Mononuclear cell (primary cell): Measurements from ENCODE around the gene RBM18. TPM values are rescaled to one million over a fixed set of nuclear protein-coding genes. Genes with fewer than 3 reads are reported as not detected.

Experiments
- H3K27me3 ChIP-seq: 2 replicates; pipeline ENCODE4 v1.6.0; 2011; ENCODE audit warnings: low read length, control low read depth; ENCODE audit not compliant: insufficient read depth
- H3K4me1 ChIP-seq: 2 replicates; pipeline ENCODE4 v1.5.1; 2011; ENCODE audit warnings: mild to moderate bottlenecking, low read length, control low read depth; ENCODE audit not compliant: insufficient read depth
- H3K4me3 ChIP-seq: 2 replicates; pipeline ENCODE4 v1.5.1; 2011; ENCODE audit warnings: mild to moderate bottlenecking, low read length, moderate library complexity
- H3K9me3 ChIP-seq: 2 replicates; pipeline ENCODE4 v1.5.1; 2011; ENCODE audit warnings: low read depth, mild to moderate bottlenecking, control low read depth, low read length
- total RNA-seq: library from RNA; depleted of rRNA; stranded (reverse); fragments of >200 nt; gene quantifications from one replicate; pipeline ENCODE4 v1.2.3, GENCODE V29; 2012

Gene RBM18
- total RNA-seq, 1 donor, result 23.2 TPM

DNA sequence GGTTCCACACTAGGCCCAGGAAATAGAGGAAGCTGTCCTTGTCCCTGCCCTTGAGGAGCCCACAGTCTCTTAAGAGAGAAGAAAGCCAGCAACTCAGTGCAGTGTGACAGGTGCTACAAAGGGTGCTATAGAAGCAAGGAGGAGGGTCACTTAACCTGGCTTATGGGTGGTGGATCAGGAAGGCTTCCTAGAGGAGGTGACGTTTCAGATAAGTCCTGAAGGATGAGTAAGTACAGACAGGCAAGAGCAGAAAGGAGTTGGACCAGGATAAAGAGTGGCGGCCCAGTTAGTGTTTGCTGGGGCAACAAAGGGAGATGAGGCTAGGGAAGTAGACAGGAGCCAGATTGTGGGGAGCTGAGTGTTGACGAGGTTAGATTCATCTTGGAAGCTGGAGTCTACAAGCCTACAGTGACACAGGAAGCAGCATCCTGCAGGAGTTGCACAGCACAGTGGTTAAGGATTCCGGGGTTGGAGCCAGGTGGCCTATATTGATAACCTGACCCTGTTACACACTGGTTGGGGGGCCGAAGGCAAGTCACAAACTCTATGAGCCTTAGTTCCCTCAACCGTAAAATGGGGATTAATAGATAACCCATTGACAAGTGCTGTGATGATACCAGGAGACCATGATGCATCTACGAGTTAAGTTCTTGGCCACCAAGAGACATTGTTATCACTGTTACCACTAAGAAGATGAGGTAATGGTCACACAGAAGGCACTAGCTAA, 30.5 kb downstream of the RBM18 start:
- peaks cover 27% of the 10 kb centered on the region for H3K27me3 ChIP-seq
- no peaks in the 10 kb centered on the region for H3K9me3 ChIP-seq
- H3K4me3 ChIP-seq, result no peak overlapping the region
- H3K4me1 ChIP-seq, result no peaks in the 10 kb centered on the region

DNA sequence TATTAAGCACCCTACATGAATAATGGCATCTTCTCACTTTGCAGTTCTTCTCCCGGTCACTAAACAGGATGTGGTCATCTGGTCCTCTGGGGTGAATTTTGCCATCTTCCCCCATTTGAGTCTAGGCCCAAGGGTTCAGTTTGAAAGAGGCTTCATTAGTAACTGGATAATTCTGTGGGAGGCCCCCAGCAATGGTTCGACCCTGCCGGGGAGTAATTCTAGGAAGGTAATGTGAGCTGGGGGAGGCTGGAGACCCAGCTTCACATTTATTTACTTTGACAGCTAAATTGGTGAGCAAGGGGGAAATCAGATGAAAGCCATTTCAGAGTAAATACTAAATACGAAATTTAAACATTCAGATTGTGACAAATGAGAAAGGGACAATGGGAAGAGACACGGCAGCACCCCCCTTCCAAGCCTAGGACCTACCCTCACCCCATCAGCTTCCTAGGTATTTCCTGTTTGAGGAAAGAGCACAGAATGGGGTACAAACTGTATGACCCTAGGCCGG, 31.8 kb downstream of the RBM18 start:
- no peaks in the 10 kb centered on the region for H3K9me3 ChIP-seq
- H3K4me1 ChIP-seq, result no peaks in the 10 kb centered on the region
- H3K27me3 ChIP-seq, result peaks cover 29% of the 10 kb centered on the region

DNA sequence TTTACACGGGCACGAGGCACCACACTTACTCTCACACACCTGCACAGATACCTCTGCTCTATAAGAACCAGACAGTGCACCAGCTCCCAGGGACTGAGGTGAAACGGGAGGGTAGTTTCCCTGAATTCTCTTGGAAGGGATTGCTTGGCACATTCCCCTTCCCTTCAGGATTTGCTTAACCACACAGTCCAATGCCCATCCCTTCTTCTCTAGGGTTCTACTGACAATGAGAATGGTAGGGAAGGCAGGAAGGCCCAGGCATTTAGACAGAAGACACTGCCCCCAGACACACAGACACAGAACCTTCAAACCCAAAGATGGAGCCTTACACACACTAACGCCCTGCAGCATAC, 35.2 kb downstream of the RBM18 start:
- Histone ChIP-seq H3K27me3 (peaks cover 36% of the 10 kb centered on the region), H3K4me3 (no peak overlapping the region), H3K4me1 (no peaks in the 10 kb centered on the region), H3K9me3 (no peaks in the 10 kb centered on the region)

More for the DNA sequence above, 31.8 kb downstream of the RBM18 start:
- no peak overlapping the region for H3K4me3 ChIP-seq

DNA sequence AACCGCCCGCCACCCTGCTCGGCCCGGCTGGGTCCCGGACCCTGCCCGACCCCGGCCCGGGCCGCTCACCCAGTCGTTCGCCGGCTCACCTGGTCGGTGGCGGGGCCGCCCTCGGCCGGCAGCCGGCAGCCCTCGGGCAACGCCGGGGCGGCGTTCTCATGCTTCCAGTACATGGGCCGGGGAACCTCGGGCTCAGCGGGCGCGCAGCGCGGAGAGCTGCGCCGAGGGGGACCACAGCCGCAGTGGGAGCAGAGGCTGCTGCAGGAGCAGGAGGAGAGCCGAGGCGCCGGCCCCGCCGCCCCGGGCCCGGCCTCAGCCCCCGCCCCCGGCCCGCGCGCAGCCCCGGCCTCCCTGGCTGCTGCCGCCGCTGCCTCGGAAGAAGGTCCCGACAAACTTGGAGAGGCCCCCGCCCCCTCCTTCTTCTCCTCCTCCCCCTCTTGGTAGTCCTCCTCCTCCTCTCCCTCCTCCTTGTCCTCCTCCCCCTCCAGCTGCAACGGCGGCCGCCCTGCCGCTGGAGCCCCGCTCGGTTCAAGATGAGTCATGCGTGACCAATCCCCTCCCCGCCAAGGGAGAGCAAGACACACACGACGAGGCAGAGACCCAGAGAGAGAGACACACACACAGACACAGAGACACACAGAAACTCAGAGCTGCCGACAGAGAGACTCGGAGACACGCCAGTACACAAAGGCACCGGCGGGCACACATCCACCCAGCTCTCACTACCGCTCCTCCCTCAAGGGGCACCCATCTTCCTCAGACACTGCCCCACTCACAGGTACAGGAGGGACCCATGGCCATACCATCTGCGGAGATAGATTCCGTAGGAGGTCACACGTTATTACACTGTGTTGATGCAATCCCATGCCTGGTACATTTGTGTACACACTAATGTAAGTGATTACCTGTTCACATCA, 35.8 kb downstream of the RBM18 start, which contains the start of gene LHX6:
LHX6 (minus strand) TSS at position 390 of the 917 bp plus-strand sequence; CDS start at position 173, 217 bp downstream.
- H3K27me3 ChIP-seq, result peaks cover 36% of the 10 kb centered on the region
- no peaks in the 10 kb centered on the region for H3K9me3 ChIP-seq
- H3K4me1 ChIP-seq, result no peaks in the 10 kb centered on the region
- H3K4me3 ChIP-seq, result no peak within 1 kb of the TSS

DNA sequence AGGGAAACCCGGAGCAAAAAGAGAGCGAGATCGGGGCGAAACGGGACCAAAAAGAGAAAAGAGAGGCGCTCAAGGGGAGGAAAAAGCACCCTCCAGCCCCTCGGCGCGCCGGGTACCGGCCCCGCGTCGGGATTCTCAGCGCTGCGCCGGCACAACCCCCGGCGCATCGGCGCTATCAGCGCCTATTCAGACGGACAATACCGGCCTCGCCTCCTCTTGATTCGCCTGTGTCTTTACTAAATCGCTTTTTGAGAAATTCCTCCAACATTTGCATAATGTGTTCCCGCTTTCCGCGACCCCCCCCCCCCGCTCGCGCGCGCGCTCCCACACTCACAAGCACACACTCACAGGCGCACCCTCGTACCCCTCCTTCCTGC, 36.5 kb downstream of the RBM18 start:
- H3K4me1 ChIP-seq, result no peaks in the 10 kb centered on the region
- no peak overlapping the region for H3K4me3 ChIP-seq
- H3K9me3 ChIP-seq, result no peaks in the 10 kb centered on the region
- peaks cover 36% of the 10 kb centered on the region for H3K27me3 ChIP-seq

DNA sequence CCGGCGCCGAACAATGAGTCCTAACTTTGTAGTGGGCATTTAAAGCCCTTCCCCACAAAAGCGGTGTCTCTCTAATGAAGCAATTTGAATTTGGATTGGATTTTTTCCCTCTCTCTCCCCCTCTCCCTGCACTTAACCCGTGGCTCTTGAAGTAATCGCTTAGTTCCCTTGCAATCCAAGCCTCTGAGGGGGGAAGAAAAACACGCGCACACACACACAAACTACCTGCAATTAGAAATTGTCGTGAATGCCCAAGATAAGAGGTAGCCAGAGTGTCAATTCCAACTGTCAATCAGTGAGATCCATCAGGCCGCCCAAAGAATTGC, 37.1 kb downstream of the RBM18 start:
- H3K9me3 ChIP-seq, result no peaks in the 10 kb centered on the region
- H3K4me1 ChIP-seq, result no peaks in the 10 kb centered on the region
- H3K27me3 ChIP-seq, result peaks cover 38% of the 10 kb centered on the region
- H3K4me3 ChIP-seq, result no peak overlapping the region

DNA sequence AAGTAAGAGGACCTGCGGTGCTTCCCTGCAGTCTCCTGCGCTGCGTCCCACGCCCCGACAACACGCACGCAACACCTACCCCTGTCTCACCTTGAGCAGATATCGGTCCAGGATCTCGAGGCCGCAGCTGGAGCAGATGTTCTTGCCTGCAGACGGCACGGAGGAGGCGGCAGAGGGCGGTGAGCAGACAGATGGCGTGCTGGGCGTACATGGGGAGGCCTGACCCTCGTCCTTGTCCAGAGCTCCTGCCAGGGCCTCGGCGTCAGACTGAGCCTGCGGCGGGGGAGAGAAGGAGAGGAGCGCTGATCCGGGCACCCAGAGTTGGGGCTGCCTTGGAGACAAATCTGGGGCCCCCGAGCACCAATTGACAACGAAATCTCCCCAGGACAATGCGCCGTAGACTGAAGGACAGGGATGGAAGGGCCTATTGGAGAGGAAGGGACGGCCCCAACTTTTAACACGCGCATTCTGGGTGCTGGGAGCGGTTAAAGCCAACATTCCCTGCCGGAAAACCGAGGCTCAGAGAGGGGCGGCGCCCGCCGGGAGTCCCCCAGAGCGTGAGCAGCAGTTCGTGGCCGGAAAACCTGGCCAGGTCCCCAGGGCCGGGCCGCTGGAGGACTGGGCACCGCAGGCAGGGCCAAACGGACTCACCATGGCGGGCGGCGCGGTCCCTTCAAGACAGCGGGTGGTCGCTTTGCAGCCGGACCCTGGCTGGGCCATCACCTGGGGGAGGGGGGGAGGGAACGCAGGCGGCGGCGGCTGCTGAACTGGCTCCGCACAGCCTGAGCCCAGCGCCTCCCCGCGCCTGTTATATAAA, 37.7 kb downstream of the RBM18 start:
- H3K27me3 ChIP-seq, result peaks cover 44% of the 10 kb centered on the region
- no peaks in the 10 kb centered on the region for H3K9me3 ChIP-seq
- H3K4me1 ChIP-seq, result no peaks in the 10 kb centered on the region
- no peak overlapping the region for H3K4me3 ChIP-seq

DNA sequence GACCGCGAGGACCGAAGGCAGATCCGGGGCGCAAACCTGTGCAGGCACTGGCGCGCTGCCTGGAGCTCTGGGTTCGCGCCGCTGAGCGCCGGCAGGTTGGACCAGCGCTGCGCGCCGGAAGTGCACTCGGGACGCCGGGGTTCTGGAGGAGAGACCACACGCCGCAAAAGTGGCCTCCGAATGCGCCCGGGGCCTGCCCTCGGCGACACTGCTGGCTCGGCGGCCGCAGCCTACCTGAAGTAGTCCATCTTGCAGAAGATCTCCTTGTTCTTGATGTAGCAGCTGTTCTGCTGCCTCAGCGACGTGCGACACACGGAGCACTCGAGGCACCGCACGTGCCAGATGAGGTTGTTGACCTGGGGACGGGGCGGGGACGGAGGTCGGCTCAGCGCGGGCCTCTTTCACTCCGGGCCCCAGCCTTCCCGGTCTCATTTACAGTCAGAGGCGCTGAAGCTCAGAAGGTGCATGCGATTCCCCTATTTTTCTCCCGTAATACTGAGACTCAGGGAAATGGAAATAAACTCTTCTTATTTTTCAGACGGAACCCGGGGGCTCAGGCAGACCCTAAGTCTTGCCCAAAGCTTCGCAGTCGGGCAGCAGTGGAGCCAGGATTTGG, 38.4 kb downstream of the RBM18 start:
- H3K4me3 ChIP-seq, result no peak overlapping the region
- peaks cover 45% of the 10 kb centered on the region for H3K27me3 ChIP-seq
- no peaks in the 10 kb centered on the region for H3K9me3 ChIP-seq
- no peaks in the 10 kb centered on the region for H3K4me1 ChIP-seq

DNA sequence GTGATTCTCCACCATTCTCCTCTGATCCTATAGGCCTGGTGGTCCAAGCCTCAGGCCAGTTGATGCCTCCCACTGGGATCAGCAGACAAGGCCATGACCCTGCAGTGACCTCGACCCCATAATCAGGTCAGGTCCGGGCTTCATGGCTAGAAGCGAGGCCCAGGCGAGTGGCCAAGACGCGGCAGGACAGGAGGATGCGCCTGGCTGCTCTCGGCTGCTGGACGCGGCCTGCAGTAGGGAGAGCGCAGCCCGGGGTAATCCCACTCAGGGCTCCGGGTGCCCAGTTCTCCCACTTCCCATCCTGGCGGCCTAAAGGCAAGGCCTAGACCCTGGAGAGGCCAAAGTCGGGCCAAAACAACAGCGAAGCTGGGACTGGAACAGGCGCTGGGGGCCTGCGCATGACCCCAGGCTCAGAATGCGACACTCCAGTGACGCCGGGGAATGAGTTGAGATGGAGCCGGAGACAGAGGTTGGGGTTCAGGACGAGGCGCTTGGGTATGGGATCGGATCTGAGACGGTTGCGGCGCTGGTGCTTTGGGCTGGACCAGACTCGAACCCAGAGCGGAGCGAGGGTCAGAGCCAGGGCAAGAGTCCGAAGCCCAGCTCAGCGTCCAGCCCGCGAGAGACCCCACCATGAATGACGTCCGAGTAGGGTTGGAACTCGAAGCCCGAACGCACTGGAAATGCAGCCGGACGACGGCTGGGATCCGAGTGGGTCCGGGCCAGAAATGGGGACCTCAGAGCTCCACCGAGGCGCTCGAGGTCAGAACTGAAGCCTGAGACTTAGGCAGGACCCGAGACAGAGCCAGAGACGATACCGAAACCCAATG, 39.1 kb downstream of the RBM18 start:
- Histone ChIP-seq H3K4me3 (no peak overlapping the region), H3K4me1 (no peaks in the 10 kb centered on the region), H3K27me3 (peaks cover 45% of the 10 kb centered on the region), H3K9me3 (no peaks in the 10 kb centered on the region)

DNA sequence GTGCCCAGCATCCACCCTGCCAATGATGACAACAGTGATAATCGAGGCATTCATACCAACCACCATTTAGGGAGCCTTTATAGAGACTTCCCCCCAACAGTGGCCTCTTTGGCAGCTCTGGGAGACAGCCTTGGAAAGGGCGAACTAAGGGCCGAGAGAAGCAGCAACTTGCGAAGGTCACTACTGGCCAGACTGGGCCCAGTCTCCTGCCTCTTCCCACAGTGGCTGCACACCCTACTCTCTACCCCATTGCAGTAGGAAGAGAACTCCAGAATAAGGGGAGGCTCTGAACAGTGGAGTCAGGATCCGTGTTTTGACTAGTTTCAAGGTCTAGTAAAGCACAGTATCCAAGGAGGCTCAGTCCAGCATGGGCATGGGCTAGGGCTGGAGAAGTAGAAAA, 41.2 kb downstream of the RBM18 start:
- Histone ChIP-seq H3K4me1 (peaks cover 15% of the 10 kb centered on the region), H3K4me3 (no peak overlapping the region), H3K27me3 (peaks cover 49% of the 10 kb centered on the region), H3K9me3 (no peaks in the 10 kb centered on the region)

DNA sequence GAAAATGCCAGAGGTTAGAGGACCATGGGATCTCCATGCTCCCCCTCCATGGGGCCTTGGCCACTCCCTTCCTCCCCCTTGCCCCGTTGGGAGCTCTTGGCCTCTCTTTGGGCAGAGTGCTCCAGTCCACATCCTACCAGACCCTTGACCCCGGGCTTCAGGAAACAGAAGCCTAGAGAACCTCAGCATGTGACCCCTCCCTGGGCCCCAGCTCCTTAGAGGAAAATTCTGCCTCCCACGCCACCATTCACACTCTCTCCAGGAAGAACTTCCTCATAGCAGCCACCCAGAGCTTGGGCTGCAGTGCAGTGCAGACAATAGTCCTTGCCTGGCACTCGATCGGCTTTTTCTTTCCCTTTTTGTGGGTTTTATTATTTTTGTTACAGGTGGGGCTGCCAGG, 41.8 kb downstream of the RBM18 start:
- no peak overlapping the region for H3K4me3 ChIP-seq
- H3K27me3 ChIP-seq, result peaks cover 56% of the 10 kb centered on the region
- peaks cover 19% of the 10 kb centered on the region for H3K4me1 ChIP-seq
- no peaks in the 10 kb centered on the region for H3K9me3 ChIP-seq

DNA sequence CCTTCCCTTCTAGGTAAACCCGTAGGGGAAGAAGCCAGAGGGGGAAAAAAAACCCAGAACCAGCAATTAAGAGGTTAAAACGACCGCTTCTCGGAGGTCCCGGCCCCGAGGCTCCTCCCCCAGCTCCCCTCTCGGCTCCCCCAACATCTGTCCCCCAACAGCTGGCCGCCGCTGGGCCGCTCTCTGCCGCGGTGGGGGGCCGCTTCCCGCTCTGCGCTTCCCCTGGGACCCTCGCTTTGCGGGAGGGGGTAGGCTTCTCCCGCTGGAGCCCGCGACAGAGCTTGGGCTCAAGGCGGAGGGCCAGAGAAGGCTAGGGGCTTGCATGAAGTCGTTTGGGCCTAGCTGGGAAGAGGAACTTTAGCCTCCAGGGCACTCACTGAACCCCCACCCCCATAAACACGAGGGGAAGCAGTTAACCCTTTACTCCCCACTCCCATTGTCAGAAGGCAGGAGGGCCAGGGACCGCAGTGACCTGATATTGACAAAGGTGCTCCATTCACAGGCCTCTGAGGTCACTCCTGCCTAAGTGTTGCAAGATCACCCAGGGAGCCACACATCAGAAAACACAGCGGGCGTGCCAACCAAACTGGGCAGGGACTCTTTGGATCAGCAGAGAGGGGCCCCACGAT, 43.3 kb downstream of the RBM18 start:
- Histone ChIP-seq H3K4me1 (peaks cover 19% of the 10 kb centered on the region), H3K9me3 (no peaks in the 10 kb centered on the region), H3K4me3 (no peak overlapping the region), H3K27me3 (peaks cover 60% of the 10 kb centered on the region)

DNA sequence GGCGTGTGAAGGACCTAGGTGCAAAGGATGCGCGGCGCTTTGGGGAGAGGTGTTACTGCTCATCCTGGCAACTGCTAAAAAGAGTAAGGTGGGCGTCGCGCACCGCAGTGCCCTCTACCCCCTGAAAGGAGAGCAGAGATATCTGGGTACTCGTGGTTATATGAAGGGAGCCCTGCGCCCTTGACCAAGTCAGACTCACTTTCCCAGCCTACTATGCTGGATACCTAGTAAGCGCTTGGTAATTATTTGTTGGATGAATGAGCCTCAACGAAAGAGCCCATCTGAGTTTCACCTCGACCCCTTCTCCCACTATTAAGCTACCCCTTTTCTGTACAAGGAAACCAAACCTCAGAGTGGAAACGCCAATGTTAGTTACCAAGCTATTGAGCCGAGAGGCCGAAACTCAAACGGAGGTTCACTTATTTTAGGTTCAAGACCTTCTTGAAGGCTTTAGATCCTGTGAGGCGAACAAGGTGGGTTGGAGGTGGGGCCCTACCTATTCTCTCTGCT, 43.9 kb downstream of the RBM18 start:
- Histone ChIP-seq H3K9me3 (no peaks in the 10 kb centered on the region), H3K4me3 (no peak overlapping the region), H3K4me1 (peaks cover 19% of the 10 kb centered on the region), H3K27me3 (peaks cover 65% of the 10 kb centered on the region)
